Endodermal cell (in vitro differentiated cells): Measurements from ENCODE around the gene ACAD9. TPM values are rescaled to one million over a fixed set of nuclear protein-coding genes. Genes with fewer than 3 reads are reported as not detected.

ENCODE experiments used
- DNase-seq: peaks from one replicate; pipeline ENCODE4 v3.0.0-alpha.2; 2017
- H3K27ac ChIP-seq: 2 replicates; pipeline ENCODE4 v1.5.1; 2013; ENCODE audit warnings: mild to moderate bottlenecking, low read depth, low read length, moderate library complexity
- H3K27me3 ChIP-seq: 2 replicates; pipeline ENCODE4 v1.6.1; 2013; ENCODE audit warnings: mild to moderate bottlenecking, low read length, moderate library complexity; ENCODE audit not compliant: insufficient read depth, control insufficient read depth, poor library complexity, severe bottlenecking
- H3K36me3 ChIP-seq: 2 replicates; pipeline ENCODE4 v1.7.0; 2013; ENCODE audit warnings: mild to moderate bottlenecking, low read length, moderate library complexity; ENCODE audit not compliant: control insufficient read depth, insufficient read depth
- H3K4me1 ChIP-seq: one replicate; pipeline ENCODE4 v1.7.0; 2013; ENCODE audit warnings: low read length; ENCODE audit not compliant: control insufficient read depth, insufficient read depth
- H3K4me3 ChIP-seq: 2 replicates; pipeline ENCODE4 v1.5.1; 2013; ENCODE audit warnings: mild to moderate bottlenecking, low read length, moderate library complexity
- H3K9ac ChIP-seq: 2 replicates; pipeline ENCODE4 v1.6.1; 2013; ENCODE audit warnings: mild to moderate bottlenecking, low read length, moderate library complexity; ENCODE audit not compliant: poor library complexity, severe bottlenecking; ENCODE audit errors: extremely low read depth
- H3K9me3 ChIP-seq: 2 replicates; pipeline ENCODE4 v1.6.1; 2013; ENCODE audit warnings: mild to moderate bottlenecking, low read length, moderate library complexity; ENCODE audit not compliant: control insufficient read depth
- H3K27ac Mint-ChIP-seq: 2 replicates; pipeline ENCODE4 v1.8.0; 2020; ENCODE audit warnings: mixed read lengths
- H3K27me3 Mint-ChIP-seq: 2 replicates; pipeline ENCODE4 v1.8.0; 2021; ENCODE audit warnings: mild to moderate bottlenecking, mixed read lengths; ENCODE audit not compliant: insufficient read depth
- H3K36me3 Mint-ChIP-seq: 2 replicates; pipeline ENCODE4 v1.8.0; 2020; ENCODE audit warnings: low read depth, mixed read lengths
- H3K4me1 Mint-ChIP-seq: 2 replicates; pipeline ENCODE4 v1.8.0; 2020; ENCODE audit warnings: mixed read lengths
- H3K4me3 Mint-ChIP-seq: 2 replicates; pipeline ENCODE4 v1.8.0; 2020; ENCODE audit warnings: mild to moderate bottlenecking, moderate library complexity, mixed read lengths
- H3K9me3 Mint-ChIP-seq: 2 replicates; pipeline ENCODE4 v1.8.0; 2020; ENCODE audit warnings: mild to moderate bottlenecking, mixed read lengths
- CTCF ChIP-seq: fragments of 200-600 bp; sonication (generic); conservative IDR thresholded peaks from 2 replicates; pipeline ENCODE4 v1.5.0; 2021; ENCODE audit warnings: antibody characterized with exemption, mild to moderate bottlenecking
- WGBS, 2 experiments: methylation state at CpG; one replicate each; pipeline versions ENCODE4 v1.1.5 to v1.1.7; 2013; ENCODE audit warnings: missing lambda C conversion rate in 2 of 2, mixed read lengths in 1 of 2; ENCODE audit not compliant: insufficient coverage in 1 of 2, insufficient read length in 1 of 2; 5-methylcytosine and 5-hydroxymethylcytosine counted together
- total RNA-seq, 2 donors: library from RNA; stranded (reverse); fragmentation: NEBNext Ultra II Directional in 1 of 2; extraction: Animal tissue kit (Norgen Biotek cat#: 25700) in 1 of 2; gene quantifications; 2 replicates in 1 of 2; 3 replicates in 1 of 2; pipeline ENCODE4 v1.2.1, GENCODE V29; 2021

Gene ACAD9
- total RNA-seq, 2 donors from 2014 or later, result 48.0 to 52.1 TPM

GRCh38 chr3:128949158-128949557 is 69.7 kb downstream of the ACAD9 start:
- WGBS, 2 experiments, result 94 to 97% methylated on average over 3 of the region's 3 CpGs
- Mint-ChIP-seq H3K27ac (no peak overlapping the region), H3K4me1 (peaks cover 11% of the 10 kb centered on the region), H3K9me3 (peaks cover 17% of the 10 kb centered on the region), H3K27me3 (no peaks in the 10 kb centered on the region), H3K4me3 (no peak overlapping the region), H3K36me3 (peaks cover 2% of the 10 kb centered on the region)
- TF ChIP-seq CTCF, result no peak
- Histone ChIP-seq H3K4me1 (peaks cover 3% of the 10 kb centered on the region), H3K4me3 (no peak overlapping the region), H3K27ac (no peak overlapping the region), H3K9me3 (peaks cover 8% of the 10 kb centered on the region), H3K27me3 (no peaks in the 10 kb centered on the region), H3K36me3 (no peaks in the 10 kb centered on the region), H3K9ac (no peak overlapping the region)
- DNase-seq, result no peak

- DNase-seq, result peak; percentile 76
- H3K4me3 ChIP-seq, result no peak overlapping the region
- H3K27me3 Mint-ChIP-seq, result no peaks in the 10 kb centered on the region
- H3K4me1 Mint-ChIP-seq, result peaks cover 11% of the 10 kb centered on the region
- 77 to 86% methylated on average over 14 to 15 of the region's 15 CpGs for WGBS, 2 experiments
- TF ChIP-seq CTCF, result peak; percentile 56
- peak overlapping the region; percentile 13 for H3K27ac Mint-ChIP-seq
- H3K4me1 ChIP-seq, result peaks cover 3% of the 10 kb centered on the region
- no peak overlapping the region for H3K4me3 Mint-ChIP-seq
- no peak overlapping the region for H3K27ac ChIP-seq
- no peaks in the 10 kb centered on the region for H3K36me3 ChIP-seq
- no peaks in the 10 kb centered on the region for H3K27me3 ChIP-seq
- no peak overlapping the region for H3K9ac ChIP-seq
- peaks cover 17% of the 10 kb centered on the region for H3K9me3 Mint-ChIP-seq
- H3K9me3 ChIP-seq, result peaks cover 8% of the 10 kb centered on the region
- peaks cover 2% of the 10 kb centered on the region for H3K36me3 Mint-ChIP-seq
These were observed 71.0 kb downstream of the ACAD9 start for GRCh38 chr3:128950223-128950938.

- no peak overlapping the region for H3K27ac ChIP-seq
- no peaks in the 10 kb centered on the region for H3K27me3 ChIP-seq
- peaks cover 60% of the 10 kb centered on the region for H3K9me3 Mint-ChIP-seq
- no peak overlapping the region for H3K27ac Mint-ChIP-seq
- H3K4me1 ChIP-seq, result no peaks in the 10 kb centered on the region
- H3K36me3 Mint-ChIP-seq, result peaks cover 11% of the 10 kb centered on the region
- H3K9me3 ChIP-seq, result peaks cover 36% of the 10 kb centered on the region
- DNase-seq, result no peak
- WGBS, 2 experiments, result 98 to 100% methylated on average over 2 of the region's 2 CpGs
- H3K4me1 Mint-ChIP-seq, result peaks cover 14% of the 10 kb centered on the region
- H3K36me3 ChIP-seq, result no peaks in the 10 kb centered on the region
- peak overlapping the region; percentile 65 for H3K4me3 ChIP-seq
- no peak overlapping the region for H3K4me3 Mint-ChIP-seq
- no peak for TF ChIP-seq CTCF
- H3K27me3 Mint-ChIP-seq, result peaks cover 5% of the 10 kb centered on the region
- H3K9ac ChIP-seq, result no peak overlapping the region
These were observed 77.0 kb downstream of the ACAD9 start for GRCh38 chr3:128956440-128956839.

Other genes with a start within 250 kb of the ACAD9 start
- 100 to 1,000 TPM; 197 to 210 TPM for gene RPN1, start 228.8 kb upstream of the ACAD9 start, total RNA-seq
- 100 to 1,000 TPM; 166 to 194 TPM for gene RAB7A, start 153.4 kb upstream of the ACAD9 start, total RNA-seq
- 1 to 10 TPM; 1.3 to 3.0 TPM for gene CFAP92, start 114.5 kb downstream of the ACAD9 start, total RNA-seq
- under 1 TPM; 0.31 to 0.93 TPM for gene EFCC1, start 121.7 kb downstream of the ACAD9 start, total RNA-seq
- gene GP9, start 181.2 kb downstream of the ACAD9 start, total RNA-seq, result not detected
- gene RAB43, start 242.2 kb downstream of the ACAD9 start, total RNA-seq, result 10 to 100 TPM; 34.5 to 38.1 TPM